GM19023 (cell line): ENCODE measurements around the gene LINC00237.

ENCODE experiments used
- ATAC-seq: cut with Tn5 transposase; IDR thresholded peaks from one replicate; pipeline ENCODE4 v1.9.1; 2021; ENCODE audit warnings: mild to moderate bottlenecking, moderate library complexity; ENCODE audit not compliant: unreplicated experiment

Gene LINC00237

DNA sequence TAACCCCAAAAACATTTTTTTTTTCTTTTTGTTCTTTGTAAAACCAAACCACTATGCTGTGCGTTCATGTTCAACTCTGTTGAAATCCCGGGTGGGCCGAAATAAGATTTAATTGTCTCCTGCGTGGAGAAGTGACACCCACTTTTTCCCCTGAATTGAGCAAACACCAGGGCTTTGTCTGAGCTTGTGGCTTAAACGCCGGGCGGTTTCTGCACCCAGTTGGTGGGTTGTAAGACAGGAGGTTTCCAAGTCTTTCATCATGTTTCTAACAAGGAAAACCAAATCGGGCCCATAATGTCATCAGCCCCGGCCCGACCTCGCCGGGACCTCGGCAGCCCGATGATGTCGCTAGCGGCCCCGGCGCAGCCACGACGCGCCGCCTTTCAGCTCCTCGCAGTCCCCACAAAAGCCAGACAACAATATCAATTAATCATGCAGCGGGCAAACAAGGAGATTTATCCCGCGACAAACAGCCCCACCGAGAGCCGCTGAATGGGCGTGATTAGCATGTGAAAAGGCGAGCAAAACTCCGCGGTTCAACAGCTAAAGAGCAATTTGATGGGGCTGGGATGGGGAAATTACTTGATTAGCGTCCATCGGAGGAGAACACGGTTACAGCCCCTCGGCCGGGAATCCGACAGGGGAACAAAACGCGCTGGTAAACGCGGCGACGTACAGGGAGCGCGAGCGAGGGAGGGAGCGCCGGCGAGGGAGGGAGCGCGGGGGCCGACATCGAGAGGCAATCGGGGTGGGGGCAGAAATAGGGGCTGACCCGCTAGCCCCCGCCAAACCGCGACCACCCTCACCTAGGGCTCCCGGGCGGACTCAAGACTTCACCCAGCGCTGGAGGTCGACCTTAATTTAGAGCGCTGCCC is 5.3 kb downstream of the LINC00237 start:
- ATAC-seq = no peak

- ATAC-seq = peak; percentile 42
These were observed 6.2 kb downstream of the LINC00237 start for GRCh38 chr20:21099751-21100577.

- ATAC-seq = no peak
These were observed 9.7 kb downstream of the LINC00237 start for GRCh38 chr20:21096321-21097043.

GRCh38 chr20:21092806-21093205 is 13.4 kb downstream of the LINC00237 start:
- no peak for ATAC-seq

- no peak for ATAC-seq
These were observed 15.4 kb downstream of the LINC00237 start for GRCh38 chr20:21090721-21091120.

DNA sequence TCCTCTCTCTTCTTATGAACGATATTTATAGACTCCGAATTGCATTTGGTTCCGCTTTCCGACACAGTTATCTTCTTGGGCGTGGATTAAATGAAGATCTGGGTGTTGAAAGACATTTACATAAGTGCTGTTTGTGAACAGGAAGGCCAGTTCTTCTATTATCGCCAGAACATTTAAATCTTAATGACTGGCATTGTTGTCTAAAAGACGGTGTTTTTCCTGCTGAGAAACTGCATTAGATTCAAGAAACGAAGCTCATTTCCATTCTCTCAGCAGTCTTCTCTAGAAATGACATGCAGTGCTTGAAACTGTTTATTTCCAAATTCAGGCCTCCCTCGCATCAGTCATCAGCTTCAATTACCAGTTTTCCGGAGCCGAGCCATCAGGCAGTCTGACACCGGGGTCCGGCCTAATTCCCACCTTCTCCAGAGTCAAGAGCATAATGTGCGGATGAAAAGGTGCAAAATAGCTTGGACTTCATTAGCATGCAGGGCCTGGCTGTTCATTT is 16.0 kb downstream of the LINC00237 start:
- no peak for ATAC-seq

DNA sequence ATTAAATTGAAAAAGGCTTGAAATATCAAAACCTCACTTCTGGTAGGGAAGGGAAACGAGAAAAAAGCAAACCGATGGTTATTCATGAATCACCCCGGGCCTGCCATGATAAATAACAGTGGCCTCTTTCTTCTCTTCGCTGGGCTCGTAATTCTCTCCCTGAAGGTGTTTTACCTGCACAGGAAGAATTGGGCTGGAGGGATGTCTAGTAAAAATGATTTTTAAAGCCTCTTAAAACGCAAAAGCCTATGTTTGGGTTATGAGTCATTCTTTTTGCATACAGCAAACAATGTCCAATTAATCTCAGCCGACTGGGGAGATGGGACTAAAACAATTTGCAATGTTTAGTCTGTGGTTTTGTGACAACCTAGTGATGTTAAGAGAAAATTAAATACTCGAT is 16.8 kb downstream of the LINC00237 start:
- ATAC-seq = no peak

DNA sequence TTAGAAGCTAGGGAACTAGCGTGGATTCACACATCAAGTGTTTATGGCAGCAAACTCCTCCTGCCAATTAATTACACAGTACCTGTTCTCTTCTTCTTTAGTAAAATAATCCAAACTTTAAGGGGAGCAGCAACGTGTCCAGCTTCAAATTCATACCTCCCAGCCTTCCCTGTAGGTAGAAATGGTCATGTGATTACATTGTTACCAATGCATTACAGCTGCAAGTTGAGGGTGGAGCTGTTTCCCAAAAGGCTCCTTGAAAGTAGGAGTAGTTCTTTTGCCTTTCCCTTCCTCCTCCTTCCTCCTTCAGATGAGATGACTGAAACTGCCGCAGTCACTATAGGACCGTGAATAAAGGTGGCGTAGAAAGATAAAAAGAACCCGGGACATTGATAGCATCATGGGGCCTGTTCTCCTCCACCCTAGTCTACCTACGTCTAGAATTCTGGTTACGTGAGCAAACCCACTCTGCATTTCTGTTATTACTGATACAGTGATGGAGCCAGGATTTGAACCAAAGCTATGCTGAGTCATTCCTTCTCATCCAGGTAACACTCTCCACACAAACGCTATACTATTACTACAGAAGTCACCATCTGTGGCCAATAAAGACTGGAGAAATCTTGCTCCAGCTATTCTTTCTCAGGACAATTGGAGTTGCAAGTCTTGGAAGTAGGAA is 18.2 kb downstream of the LINC00237 start:
- ATAC-seq = no peak

DNA sequence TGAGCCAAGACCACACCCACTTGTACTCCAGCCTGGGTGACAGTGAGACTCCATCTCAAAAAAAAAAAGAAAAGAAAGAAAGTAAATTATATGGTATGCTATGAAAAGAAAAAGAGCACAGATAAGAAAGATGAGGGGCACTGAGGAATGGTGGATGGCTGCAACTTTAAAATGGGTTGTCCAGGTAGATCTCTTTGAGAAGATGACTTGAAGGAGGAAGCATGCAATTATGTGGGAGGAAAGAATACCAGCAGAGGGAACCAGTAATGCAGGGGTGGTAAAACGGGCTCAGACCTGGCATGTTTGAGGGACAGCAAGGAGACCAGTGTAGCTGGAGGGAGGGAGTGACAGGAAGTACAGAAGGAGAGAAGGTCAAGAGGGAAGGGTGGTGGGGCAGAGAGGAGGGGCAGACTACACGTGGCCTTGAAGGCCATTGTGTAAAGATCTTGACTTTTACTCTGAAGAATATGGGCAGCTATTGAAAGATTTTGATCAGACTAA is 22.3 kb downstream of the LINC00237 start:
- no peak for ATAC-seq

- ATAC-seq = no peak
These were observed 23.6 kb downstream of the LINC00237 start for GRCh38 chr20:21082584-21082983.

- ATAC-seq = no peak
These were observed 28.3 kb downstream of the LINC00237 start for GRCh38 chr20:21077809-21078345.

- ATAC-seq = no peak
These were observed 30.1 kb downstream of the LINC00237 start for GRCh38 chr20:21076073-21076472.

DNA sequence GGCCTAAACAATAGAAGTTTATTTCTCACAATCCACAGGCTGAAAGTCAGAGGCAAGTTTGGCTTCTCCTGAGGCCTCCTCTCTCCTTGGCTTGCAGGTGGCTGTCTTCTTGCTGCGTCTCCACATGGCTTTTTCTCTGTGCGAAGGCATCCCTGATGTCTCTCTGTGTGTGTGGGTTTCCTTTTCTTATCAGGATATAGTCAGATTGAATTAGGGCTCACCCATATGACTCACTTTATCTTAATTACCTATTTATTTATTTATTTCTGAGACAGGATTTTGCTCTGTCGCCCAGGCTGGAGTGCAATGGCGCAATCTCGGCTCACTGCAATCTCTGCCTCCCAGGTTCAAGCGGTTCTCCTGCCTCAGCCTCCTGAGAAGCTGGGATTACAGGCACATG is 30.7 kb downstream of the LINC00237 start:
- ATAC-seq = no peak

DNA sequence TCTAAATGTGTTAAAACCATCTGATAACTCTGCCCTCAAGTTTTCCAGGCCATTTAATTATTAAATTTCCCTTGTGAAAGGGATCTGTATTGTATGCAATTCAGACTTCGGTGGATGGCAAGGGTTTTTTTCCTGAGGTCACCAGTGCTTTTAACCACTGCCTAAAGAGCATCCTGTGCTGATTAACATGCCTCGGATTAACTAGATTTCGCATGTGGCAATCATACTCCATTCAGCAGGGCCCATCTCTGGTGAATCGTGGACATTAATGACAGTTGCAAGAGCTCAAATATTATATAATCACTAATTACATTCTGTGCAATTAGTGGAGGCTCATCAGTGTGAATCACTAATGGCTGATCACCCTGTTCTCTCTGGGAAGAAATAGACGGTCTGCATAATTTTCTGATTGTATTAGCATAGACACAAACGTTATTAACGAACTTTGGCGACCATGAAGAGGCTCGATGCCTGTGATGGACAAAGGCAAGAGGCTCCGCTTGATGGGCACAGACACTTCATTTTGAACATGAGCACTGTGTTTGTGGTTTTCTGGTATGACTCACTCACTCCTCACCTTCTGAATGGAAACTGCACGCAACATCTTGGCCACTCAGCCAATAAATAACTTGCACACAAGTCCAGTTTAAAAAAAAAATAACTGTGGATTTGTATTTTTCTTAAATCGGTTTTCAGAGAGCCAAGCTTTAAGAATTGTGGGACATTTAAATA is 31.4 kb downstream of the LINC00237 start:
- peak; percentile 96 for ATAC-seq

GRCh38 chr20:21067255-21067654 is 38.9 kb downstream of the LINC00237 start:
- no peak for ATAC-seq

DNA sequence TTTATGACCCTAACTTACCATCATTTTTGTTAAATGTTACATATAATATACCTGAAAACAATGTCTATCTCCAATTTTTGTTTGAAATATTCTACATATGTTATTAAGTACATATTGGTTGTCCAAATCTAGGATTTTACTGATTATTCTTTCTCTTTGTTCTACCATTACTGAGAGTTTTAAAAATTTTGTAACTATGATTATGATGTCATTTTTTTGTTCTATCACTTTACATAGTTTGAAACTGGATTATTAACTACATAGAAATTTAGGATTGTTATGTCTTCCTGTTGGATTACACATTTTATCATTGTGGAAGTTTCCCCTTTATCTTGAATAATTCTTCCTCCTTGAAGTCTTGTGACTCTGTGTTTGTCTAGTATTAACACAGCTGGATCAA is 41.2 kb downstream of the LINC00237 start:
- ATAC-seq = no peak

DNA sequence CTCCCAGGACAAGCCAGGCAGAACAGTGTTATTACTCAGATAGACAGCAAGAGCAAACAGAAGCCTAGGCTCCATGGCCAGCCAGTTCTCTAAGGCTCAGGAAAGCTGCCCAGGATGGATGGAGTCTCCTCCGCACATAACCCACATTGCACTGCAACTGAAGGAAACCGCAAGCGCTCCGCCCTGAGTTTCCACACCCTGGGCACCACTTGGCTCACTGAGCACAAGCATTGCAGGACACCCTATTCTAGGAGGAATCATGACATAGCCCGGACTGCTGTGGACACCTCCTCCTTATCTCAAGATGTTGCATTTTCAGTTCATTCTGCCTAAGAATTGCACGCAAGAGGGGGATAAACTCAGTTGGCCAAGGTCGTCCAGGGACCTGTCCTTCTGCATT is 42.9 kb downstream of the LINC00237 start:
- ATAC-seq = no peak

DNA sequence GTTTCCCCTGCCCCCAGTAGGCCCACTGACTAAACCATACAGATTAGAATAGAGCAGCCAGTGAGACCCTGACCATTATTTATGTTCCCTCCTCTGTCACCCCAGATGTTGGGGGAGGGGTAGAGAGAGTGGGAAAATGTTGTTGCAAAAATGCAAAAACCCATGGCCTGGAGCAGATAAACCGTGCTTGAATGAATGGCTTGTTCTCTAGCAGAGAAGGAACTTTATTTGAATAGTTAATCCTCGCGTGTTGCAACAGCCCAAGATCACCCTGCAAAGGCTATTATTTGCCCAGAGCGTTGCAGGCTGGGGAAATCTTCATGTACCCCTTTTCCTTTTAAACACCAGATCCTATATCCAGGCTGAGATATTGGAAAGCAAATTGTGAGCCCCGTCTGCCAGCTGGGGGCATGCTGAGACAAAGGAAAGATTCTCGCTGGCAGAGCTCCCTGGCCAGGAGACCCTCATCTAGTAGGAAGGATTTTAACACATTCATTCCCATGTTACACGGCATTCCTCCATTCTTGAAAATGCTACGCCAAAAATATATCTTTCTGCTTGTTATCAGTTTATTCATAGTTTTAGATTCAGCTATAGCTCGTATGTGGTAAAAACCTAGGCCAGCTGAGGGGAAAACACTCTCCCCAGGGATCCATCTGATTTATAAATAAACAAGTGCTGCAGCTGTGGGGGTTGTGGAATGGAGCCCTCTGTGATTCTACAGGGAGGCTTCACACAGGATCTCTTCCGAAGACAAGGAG is 53.0 kb downstream of the LINC00237 start:
- ATAC-seq = no peak

- no peak for ATAC-seq
These were observed 53.5 kb downstream of the LINC00237 start for GRCh38 chr20:21052686-21053001.
